Measurements from ENCODE around the gene LRRC73.
"Not testable (repeated sequence)": the region's sequence is repeated elsewhere in the genome, so short reads cannot be mapped to it uniquely, and the experiment has no call there.

LRRC73 gene, protein sequence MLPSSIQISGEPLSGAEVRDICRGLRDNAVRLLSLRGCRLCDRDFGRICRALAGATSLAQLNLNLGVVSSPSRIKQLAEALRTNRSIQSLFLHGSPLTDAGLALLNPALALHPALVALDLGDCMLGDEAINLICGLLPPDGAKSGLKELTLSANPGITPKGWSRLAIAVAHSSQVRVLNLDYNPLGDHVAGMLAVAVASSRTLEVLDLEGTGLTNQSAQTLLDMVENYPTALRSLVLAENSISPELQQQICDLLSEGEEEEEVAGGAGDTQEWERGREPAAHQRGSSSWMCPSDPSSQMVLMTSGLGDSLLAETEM

GRCh38 chr6:43509984-43510826 lies at the start of gene LRRC73:
TSS of gene LRRC73 (minus strand) at chr6:43510346. CDS start at chr6:43509785, 561 bp downstream.
- peak; percentile 62 to 74 (median 62) for DNase-seq (ENCODE audit: low read depth in 2 of 3, low spot score in 2 of 3)

GRCh38 chr6:43559328-43559727 lies 49.2 kb upstream of the LRRC73 start:
- DNase-seq (ENCODE audit: low read depth in 2 of 3, low spot score in 2 of 3), result no peak

DNA sequence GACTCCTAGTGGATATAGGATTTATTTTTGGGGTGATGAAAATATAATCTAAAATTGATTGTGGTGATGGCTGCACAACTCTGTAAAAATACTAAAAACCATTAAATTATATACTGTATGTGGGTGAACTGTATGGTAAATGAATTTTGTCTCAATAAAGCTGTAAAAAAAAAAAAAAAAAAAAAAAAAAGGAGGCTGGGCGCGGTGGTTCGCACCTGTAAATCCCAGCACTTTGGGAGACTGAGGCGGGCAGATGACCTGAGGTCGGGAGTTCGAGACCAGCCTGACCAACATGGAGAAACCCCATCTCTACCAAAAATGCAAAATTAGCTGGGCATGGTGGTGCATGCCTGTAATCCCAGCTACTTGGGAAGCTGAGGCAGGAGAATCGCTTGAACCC lies 47.5 kb upstream of the LRRC73 start:
- not testable (repeated sequence) for DNase-seq (ENCODE audit: low read depth in 2 of 3, low spot score in 2 of 3)

- no peak for DNase-seq (ENCODE audit: low read depth in 2 of 3, low spot score in 2 of 3)
Measured at GRCh38 chr6:43547222-43547621, 37.1 kb upstream of the LRRC73 start.

DNA sequence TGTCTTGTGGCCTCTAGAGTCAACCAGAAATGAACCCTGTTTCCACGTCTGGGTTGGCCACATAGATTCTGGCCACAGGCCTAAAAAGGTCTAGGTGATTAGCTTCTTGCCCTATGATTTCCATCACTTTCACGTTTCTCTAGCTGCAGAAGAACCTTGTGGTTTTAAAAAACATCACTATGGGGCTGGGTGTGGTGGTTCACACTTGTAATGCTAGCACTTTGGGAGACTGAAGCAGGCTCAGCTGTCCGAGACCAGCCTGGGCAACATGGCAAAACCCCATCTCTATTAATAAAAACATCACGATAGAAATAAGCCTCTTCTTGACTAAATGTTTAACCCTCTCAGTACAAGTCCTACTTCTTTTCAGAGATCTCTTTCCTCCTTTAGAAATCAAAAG lies 34.3 kb upstream of the LRRC73 start:
- DNase-seq (ENCODE audit: low read depth in 2 of 3, low spot score in 2 of 3), result no peak

DNA sequence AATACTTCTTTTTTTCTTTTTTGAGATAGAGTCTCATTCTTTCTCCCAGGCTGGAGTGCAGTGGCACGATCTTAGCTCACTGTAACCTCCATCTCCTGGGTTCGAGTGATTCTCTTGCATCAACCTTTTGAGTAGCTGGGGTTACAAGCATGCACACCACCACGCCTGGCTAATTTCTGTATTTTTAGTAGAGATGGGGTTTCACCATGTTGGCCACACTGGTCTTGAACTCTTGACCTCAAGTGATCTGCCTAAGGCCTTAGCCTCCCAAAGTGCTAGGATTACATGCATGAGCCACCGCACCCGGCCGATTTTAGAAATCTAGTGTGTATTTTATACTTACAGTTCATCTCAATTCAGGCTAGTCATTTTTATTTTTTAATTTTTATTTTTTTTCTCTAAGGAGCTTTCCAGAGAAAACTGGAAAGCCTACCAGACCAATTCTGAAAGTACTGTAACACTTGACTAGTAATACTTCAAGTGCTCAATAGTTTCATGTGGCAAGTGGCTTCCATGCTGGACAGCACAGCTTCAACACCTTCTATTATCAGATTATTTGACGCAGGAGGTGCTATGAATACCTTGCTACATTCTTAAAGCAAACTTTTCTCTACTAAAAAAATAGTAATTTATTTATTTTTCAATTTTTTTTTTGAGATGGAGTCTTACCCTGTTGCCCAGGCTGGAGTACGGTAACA lies 31.8 kb upstream of the LRRC73 start:
- no peak for DNase-seq (ENCODE audit: low read depth in 2 of 3, low spot score in 2 of 3)

DNA sequence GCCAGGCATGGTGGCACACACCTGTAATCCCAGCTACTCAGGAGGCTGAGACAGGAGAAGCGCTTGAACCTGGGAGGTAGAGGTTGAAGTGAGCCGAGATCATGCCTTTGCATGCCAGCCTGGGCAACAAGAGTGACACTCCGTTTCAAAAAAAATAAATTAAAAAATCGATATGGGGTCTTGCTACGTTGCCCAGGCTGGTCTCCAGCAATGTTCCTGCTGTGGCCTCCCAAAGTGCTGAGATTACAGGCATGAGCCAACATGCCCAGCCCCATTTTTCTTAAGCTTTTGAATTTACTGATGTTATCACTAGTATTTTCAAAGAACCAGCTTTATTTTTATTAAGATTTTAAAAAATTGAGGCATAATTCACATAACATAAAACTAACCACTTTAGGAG lies 30.4 kb upstream of the LRRC73 start:
- DNase-seq (ENCODE audit: low read depth in 2 of 3, low spot score in 2 of 3), result no peak

DNA sequence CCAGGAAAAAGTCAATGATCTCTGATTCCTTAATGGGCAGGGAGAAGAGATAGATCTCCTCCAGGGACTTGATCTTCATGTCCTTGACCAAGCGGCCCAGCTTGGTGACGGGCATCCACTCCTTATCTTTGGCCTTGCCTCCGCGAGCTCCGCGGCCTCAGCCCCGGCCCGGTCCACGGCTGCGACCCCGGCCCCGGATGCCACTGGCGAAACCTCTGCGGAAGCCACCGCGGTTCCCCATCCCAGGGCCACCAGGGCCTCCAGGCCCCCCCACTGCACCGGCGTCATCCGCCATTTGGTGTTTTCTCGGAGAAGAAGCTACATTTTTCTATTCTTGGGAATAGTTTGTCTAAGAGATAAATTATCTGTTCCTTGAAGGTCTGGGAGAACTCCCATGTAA lies 29.3 kb upstream of the LRRC73 start:
- not testable (repeated sequence) for DNase-seq (ENCODE audit: low read depth in 2 of 3, low spot score in 2 of 3)

DNA sequence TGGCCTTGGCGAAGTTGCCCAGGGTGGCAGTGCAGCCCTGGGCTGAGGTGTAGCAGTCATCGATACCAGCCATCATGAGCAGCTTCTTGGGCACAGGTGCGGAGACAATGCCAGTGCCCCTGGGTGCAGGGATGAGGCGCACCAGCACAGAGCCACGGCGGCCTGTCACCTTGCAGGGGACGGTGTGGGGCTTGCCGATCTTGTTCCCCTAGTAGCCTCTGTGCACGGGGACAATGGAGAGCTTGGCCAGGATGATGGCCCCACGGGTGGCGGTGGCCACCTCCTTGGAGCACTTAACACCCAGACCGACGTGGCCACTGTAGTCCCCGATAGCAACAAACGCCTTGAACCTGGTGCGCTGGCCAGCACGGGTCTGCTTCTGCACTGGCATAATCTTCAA lies 28.8 kb upstream of the LRRC73 start:
- not testable (repeated sequence) for DNase-seq (ENCODE audit: low read depth in 2 of 3, low spot score in 2 of 3)

- no peak for DNase-seq (ENCODE audit: low read depth in 2 of 3, low spot score in 2 of 3)
Measured at GRCh38 chr6:43532201-43532600, 22.1 kb upstream of the LRRC73 start.

GRCh38 chr6:43524483-43524961 lies 14.4 kb upstream of the LRRC73 start:
- no peak for DNase-seq (ENCODE audit: low read depth in 2 of 3, low spot score in 2 of 3)

GRCh38 chr6:43523284-43523683 lies 13.1 kb upstream of the LRRC73 start:
- no peak for DNase-seq (ENCODE audit: low read depth in 2 of 3, low spot score in 2 of 3)

DNA sequence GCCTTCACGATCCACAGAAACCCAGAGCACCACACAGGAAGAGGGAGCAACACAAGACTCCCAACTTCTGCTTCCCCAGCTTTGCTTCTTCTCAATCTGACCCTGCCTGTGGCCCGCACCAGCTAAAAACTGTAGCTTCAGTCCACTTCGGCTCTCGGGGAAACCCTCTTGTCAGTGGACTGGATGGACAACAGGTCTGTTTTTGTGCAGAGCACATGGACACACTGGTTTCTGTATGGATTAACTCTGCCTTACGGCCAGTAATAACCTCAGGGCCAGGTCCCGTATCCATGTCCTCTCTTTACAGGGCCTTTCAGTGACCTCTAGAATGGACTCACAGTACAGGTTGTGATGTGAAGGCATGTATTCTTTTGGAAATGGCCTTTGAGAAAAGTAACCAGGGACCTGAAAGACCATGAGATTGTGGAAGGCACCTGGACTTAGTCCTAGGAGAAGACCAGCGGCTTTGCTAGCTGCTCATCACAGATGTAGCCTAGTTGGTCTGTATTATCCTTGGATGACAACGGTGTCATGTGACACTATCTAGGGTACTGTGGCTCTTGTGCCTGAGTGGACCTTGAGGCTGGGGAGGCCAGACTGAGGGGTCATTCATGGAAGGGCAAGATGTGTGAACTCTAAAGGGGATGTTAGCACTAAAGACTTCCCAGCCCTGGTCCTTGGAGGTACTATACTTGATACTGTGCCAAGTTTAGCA lies 12.6 kb upstream of the LRRC73 start:
- no peak for DNase-seq (ENCODE audit: low read depth in 2 of 3, low spot score in 2 of 3)

GRCh38 chr6:43521836-43522235 lies 11.7 kb upstream of the LRRC73 start:
- DNase-seq (ENCODE audit: low read depth in 2 of 3, low spot score in 2 of 3), result no peak

DNA sequence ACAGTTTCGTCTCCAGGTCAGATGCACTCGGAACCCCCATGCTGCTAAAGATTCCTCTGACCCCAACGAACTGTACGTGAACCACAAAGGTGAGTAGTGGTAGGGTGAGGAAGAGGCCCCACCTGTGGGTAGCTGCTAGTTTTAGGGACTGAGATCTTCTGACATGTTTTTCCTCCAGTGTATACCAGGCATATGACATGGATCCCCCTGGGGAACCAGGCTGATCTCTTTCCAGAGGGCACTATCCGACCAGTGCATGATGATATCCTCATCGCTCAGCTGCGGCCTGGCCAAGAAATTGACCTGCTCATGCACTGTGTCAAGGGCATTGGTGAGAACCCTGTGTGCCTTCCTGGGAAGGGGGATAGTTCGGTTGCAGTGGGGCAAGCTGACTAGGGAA lies 10.0 kb upstream of the LRRC73 start:
- no peak for DNase-seq (ENCODE audit: low read depth in 2 of 3, low spot score in 2 of 3)

GRCh38 chr6:43517505-43518357 lies 7.6 kb upstream of the LRRC73 start:
- DNase-seq (ENCODE audit: low read depth in 2 of 3, low spot score in 2 of 3), result no peak

DNA sequence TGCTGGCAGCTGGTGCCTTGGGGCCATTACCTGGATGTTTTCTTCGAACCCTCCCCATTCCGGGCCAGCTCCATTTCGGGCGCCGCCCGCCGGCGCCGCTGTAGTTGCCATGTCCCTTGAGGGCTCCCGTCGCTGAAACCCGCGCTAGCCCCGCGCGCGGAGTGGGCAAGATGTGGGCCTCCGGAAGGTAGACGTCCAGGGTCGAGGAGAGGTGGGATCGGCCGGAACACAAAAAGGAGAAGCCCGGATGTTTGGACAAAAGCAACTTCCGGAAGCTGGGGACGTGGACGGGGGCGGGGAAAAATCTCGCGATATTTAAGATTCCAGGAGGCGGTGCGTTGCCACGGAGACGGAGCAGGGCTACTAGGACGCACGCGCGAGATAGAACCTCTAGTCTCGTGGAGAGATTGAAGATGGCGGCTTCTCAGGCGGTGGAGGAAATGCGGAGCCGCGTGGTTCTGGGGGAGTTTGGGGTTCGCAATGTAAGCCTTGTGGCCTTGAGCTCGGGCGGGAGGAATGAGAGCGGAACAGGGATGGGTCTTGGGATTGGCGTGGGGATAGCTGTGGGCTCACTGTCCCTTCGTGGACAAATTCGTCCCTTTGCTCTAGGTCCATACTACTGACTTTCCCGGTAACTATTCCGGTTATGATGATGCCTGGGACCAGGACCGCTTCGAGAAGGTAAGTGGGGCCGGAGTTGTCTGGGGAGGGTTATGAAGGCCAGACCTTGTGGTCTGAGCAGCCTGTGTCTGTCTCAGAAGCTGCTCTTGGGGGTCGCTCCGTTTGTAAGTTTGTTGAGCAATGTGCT lies 6.8 kb upstream of the LRRC73 start, which contains the start of the genes POLR1C and YIPF3:
POLR1C (plus strand) TSS at position 393 of the 808 bp plus-strand sequence; CDS start at position 414, 21 bp downstream.
YIPF3 (minus strand) TSS at position 230 of the 808 bp plus-strand sequence; CDS start at position 111, 119 bp downstream.
- DNase-seq (ENCODE audit: low read depth in 2 of 3, low spot score in 2 of 3), result peak; percentile 86 to 95 (median 90)

- no peak for DNase-seq (ENCODE audit: low read depth in 2 of 3, low spot score in 2 of 3)
Measured at GRCh38 chr6:43516367-43516696, 6.2 kb upstream of the LRRC73 start.

- DNase-seq (ENCODE audit: low read depth in 2 of 3, low spot score in 2 of 3), result no peak
Measured at GRCh38 chr6:43515808-43516207, 5.7 kb upstream of the LRRC73 start.
